Right ventricle myocardium superior (tissue), 1 donor: ENCODE data around the gene WAS. TPM values are rescaled to one million over a fixed set of nuclear protein-coding genes. Genes with fewer than 3 reads are reported as not detected.
"Not testable (repeated sequence)": the region's sequence is repeated elsewhere in the genome, so short reads cannot be mapped to it uniquely, and the experiment has no call there.

Experiments
- ATAC-seq: fragments of 200-7000 bp; cut with Tn5 transposase; one replicate; pipeline ENCODE4 v1.9.1; 2020; ENCODE audit warnings: mild to moderate bottlenecking; ENCODE audit not compliant: poor library complexity
- DNase-seq: peaks from one replicate; pipeline ENCODE4 v3.0.0-alpha.2; 2020
- intact Hi-C: fragments of 100-400 bp; cut with DNase I; formaldehyde crosslinking; loops from one replicate; pipeline ENCODE4 v1.11.2; 2022
- total RNA-seq: library from RNA; stranded (reverse); fragmentation: NEBNext Ultra II Directional; extraction: Animal tissue kit (Norgen Biotek cat#: 25700); gene quantifications from one replicate; pipeline ENCODE4 v1.2.1, GENCODE V29; 2021
- donor health status: DM: no; HTN: yes; CAD: no; lungs with severe emphysema.

WAS gene
- total RNA-seq, 1 donor from 2014 or later, result 4.0 TPM

- no peak for ATAC-seq
- intact Hi-C loops, result no loop called here
- no peak for DNase-seq
Measured at GRCh38 chrX:48681539-48682183, 1.9 kb upstream of the WAS start.

- DNase-seq, intact Hi-C loops: not testable (repeated sequence)
- ATAC-seq, result peak; percentile 56
Measured at GRCh38 chrX:48682795-48683194, 804 bp upstream of the WAS start.

- intact Hi-C loops, result no loop called here
- ATAC-seq (no peak), DNase-seq (no peak)
Measured at GRCh38 chrX:48684134-48684533, 535 bp downstream of the WAS start.

- intact Hi-C loops, result no loop called here
- no peak for ATAC-seq
- DNase-seq, result no peak
Measured at GRCh38 chrX:48685416-48685815, 1.8 kb downstream of the WAS start.

- intact Hi-C loops, result no loop called here
- ATAC-seq, result no peak
- no peak for DNase-seq
Measured at GRCh38 chrX:48688531-48689150, 5.0 kb downstream of the WAS start.

- ATAC-seq (no peak), DNase-seq (no peak)
- intact Hi-C loops, result no loop called here
Measured at GRCh38 chrX:48689208-48689920, 5.8 kb downstream of the WAS start.

GRCh38 chrX:48691746-48692145 is 8.1 kb downstream of the WAS start:
- ATAC-seq, intact Hi-C loops, DNase-seq: not testable (repeated sequence)

- intact Hi-C loops, result no loop called here
- ATAC-seq (no peak), DNase-seq (no peak)
Measured at GRCh38 chrX:48694776-48695533, 11.4 kb downstream of the WAS start.

- intact Hi-C loops, result no loop called here
- DNase-seq, result no peak
- ATAC-seq, result no peak
Measured at GRCh38 chrX:48695534-48695896, 11.9 kb downstream of the WAS start.

GRCh38 chrX:48695925-48696300 is 12.3 kb downstream of the WAS start:
- ATAC-seq, result no peak
- intact Hi-C loops, result no loop called here

GRCh38 chrX:48696301-48696908 is 12.8 kb downstream of the WAS start, which contains the start of gene SUV39H1:
Gene SUV39H1, plus strand, starts transcription at chrX:48696734. Its CDS starts 51 bp downstream, at chrX:48696785.
- ATAC-seq, result peak; percentile 99
- intact Hi-C loops, result no loop called here
- DNase-seq, result peak; percentile 93

More at GRCh38 chrX:48695925-48696300, 12.3 kb downstream of the WAS start:
- DNase-seq, result no peak

GRCh38 chrX:48696909-48697727 is 13.5 kb downstream of the WAS start:
- no peak for ATAC-seq
- peak; percentile 47 for DNase-seq
- intact Hi-C loops, result no loop called here

- intact Hi-C loops, result no loop called here
- DNase-seq (no peak), ATAC-seq (no peak)
Measured at GRCh38 chrX:48698306-48698705, 14.7 kb downstream of the WAS start.

- ATAC-seq (no peak), DNase-seq (no peak)
- intact Hi-C loops, result no loop called here
Measured at GRCh38 chrX:48700246-48700645, 16.6 kb downstream of the WAS start.

- ATAC-seq (no peak), DNase-seq (no peak)
- intact Hi-C loops, result no loop called here
Measured at GRCh38 chrX:48700951-48701653, 17.5 kb downstream of the WAS start.

GRCh38 chrX:48702032-48702431 is 18.4 kb downstream of the WAS start:
- intact Hi-C loops, result no loop called here
- no peak for ATAC-seq
- DNase-seq, result no peak

- DNase-seq, result no peak
- no peak for ATAC-seq
- intact Hi-C loops, result no loop called here
Measured at GRCh38 chrX:48702716-48703115, 19.1 kb downstream of the WAS start.

GRCh38 chrX:48703228-48703627 is 19.6 kb downstream of the WAS start:
- intact Hi-C loops, result no loop called here
- ATAC-seq, result peak; percentile 73
- DNase-seq, result no peak
